HG03378 (cell line): ENCODE results near the gene HYCC1.
"Not testable (repeated sequence)": the region's sequence is repeated elsewhere in the genome, so short reads cannot be mapped to it uniquely, and the experiment has no call there.

Source experiments
- ATAC-seq: cut with Tn5 transposase; IDR thresholded peaks from one replicate; pipeline ENCODE4 v1.9.1; 2021; ENCODE audit warnings: mild to moderate bottlenecking, moderate library complexity; ENCODE audit not compliant: unreplicated experiment

The HYCC1 gene

GRCh38 chr7:22989643-22990587, 24.0 kb downstream of the HYCC1 start:
- no peak for ATAC-seq

- no peak for ATAC-seq
These were observed 28.5 kb downstream of the HYCC1 start for GRCh38 chr7:22985436-22985835.

DNA sequence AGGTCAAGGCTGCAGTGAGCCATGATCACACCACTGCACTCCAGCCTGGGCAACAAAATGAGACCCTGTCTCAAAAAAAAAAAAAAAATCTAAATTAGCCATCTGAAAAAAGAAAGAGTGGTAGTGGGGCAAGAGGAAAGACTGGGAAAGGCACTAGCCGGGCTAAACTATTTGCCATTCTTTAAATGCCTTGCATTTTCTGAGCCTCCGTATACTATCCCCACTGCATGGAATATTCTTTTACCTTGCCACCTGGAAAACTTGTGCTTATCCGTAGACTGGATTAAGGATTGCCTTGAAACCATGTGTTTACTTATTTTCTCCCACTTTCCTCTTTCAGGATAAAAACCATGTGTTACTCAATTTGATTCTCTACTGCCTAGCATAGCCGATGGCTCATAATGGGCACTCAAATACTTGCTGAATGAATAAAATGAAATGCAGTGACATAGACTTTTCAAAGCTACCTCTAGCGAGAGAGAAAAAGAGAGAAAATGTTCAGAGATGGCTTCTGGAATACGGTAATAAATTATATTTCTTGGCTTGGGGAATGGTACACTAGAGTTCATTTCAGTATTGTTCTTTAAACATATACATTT, 30.6 kb downstream of the HYCC1 start:
- no peak for ATAC-seq

DNA sequence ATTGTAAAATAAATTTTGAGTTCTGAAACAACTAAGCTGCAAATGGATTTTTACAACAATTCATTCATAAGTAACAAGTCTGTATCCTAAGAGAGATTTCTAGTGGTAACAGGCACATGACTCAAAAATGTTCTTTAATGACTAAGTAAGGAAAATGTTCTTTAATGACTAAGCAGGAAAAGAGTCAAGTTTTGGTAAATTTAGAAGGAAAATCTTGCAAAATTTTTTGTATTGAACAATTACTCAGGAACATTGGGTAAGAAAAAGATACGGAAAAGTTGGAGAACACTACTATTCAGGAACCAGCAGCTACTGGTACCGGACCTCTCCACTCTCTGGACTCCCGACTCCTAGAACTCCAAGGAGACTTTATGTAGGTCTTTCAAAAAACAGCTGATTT, 33.5 kb downstream of the HYCC1 start:
- ATAC-seq: no peak

DNA sequence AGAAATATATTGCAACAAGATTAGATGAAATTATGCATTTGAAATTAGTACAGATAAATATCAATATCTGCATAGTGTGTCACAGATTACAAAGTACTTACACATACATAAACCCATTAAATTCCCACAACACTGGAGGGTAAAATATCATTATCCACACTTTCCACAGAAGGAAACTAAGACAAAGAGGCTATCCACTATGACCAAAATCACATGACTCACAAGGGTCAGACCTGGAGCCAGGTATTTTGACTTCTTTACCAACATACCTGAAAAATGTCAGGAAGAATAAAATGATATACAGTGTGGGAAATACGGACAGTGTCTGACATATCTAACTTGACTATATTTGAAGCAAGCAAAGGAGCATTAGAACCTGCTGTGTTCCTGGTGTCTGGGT, 34.1 kb downstream of the HYCC1 start:
- ATAC-seq: no peak

DNA sequence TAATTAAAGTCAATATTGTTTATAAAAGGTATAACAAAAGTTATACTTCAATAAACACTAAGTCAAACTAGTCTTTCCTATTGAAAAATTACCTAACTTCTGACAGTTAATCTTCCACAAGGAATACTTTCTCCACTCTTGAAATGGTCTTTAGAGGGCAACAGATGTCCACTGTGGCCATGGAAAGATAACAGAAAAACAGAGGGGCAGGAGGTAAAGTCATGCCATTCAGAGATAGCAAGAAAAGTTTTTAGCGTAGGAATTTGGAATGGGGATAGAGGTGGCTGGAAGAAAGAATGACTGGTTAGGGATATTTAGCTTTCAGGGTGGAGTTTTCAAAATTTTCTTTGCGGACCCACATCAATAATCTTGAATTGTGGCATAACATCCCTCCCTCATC, 34.7 kb downstream of the HYCC1 start:
- ATAC-seq: no peak

GRCh38 chr7:22974636-22975035, 39.3 kb downstream of the HYCC1 start:
- not testable (repeated sequence) for ATAC-seq

DNA sequence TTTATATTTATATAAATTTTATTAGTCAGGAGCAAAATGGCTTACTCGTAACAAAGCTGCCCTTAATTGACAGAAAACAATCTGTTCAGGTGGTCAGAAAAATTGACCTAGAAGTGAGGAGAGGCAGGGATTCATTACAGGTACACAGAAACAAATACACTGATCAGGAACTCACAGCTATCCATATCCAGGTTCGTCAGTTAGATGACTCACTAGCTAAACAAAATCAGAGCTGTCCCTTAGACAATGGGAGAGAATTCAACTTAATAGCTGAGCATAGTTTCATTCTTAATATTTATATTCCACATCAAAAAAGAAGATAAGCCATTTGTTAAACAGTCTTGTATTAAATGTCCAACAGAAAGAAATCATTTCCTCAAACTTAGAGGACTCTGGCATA, 41.7 kb downstream of the HYCC1 start:
- no peak for ATAC-seq

- no peak for ATAC-seq
These were observed 44.9 kb downstream of the HYCC1 start for GRCh38 chr7:22969010-22969431.
